ENCODE data around the gene PHF13.
"Not testable (repeated sequence)": the region's sequence is repeated elsewhere in the genome, so short reads cannot be mapped to it uniquely, and the experiment has no call there.

PHF13 gene

DNA sequence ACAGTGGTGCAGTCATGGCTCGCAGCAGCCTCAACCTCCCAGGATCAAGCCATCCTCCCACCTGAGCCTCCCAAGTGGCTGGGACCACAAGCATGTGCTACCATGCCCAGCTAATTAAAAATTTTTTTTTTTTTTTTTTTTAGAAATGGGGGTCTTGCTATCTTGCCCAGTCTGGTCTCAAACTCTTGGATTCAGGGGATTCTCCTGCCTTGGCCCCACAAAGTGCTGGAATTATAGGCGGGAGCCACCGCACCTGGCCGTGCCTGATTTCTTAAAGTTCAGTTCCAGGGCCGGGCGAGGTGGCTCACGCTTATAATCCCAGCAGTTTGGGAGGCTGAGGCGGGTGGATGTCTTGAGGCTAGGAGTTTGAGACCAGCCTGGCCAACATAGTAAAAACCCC, 17.5 kb downstream of the PHF13 start:
- no peak for DNase-seq

GRCh38 chr1:6632588-6633514, 19.3 kb downstream of the PHF13 start:
- no peak for DNase-seq

GRCh38 chr1:6634371-6635052, 21.0 kb downstream of the PHF13 start:
- DNase-seq = no peak

GRCh38 chr1:6635161-6635909, 21.8 kb downstream of the PHF13 start:
- DNase-seq = no peak

DNA sequence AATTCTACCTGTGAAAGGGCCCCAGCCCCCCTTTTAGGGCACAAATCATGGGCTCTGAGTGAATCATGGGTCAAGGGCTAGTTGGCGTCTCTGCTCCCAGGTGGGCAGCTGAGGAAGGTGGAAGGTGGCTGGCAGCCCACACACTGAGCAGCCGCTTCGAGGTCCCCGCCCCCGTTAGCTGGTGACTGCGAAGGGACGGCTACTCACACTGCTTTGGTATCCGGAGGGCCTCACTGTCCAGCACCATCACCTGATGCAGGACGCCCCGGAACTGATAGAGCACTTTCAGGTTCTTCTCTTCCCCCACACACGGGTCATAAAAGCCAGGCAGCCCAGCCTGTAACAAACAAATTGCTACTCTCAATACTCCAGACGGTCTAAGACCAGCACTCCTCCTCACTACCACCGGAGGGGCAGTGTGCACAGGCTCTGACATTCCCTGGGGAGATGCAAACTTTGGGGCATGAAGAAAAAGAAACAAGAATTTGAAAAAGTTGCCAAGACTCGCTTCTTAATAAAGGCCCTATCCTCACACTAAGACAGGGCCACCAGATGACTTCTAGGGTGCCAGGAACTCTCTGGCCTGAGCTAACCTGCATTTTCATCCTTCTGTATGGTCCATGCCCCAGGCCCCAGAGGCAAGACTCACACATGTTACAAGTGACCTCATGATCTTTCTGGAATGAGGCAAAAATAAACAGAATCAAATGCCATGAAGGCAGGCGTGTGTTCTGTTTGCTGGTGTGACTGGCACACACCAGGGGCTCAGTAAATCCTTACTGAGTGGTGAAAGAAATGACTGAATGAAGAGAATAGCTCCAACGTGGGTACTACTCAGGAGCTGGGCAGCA, 22.6 kb downstream of the PHF13 start:
- DNase-seq = no peak

- not testable (repeated sequence) for DNase-seq
Observed at GRCh38 chr1:6636778-6637177, 23.2 kb downstream of the PHF13 start.

DNA sequence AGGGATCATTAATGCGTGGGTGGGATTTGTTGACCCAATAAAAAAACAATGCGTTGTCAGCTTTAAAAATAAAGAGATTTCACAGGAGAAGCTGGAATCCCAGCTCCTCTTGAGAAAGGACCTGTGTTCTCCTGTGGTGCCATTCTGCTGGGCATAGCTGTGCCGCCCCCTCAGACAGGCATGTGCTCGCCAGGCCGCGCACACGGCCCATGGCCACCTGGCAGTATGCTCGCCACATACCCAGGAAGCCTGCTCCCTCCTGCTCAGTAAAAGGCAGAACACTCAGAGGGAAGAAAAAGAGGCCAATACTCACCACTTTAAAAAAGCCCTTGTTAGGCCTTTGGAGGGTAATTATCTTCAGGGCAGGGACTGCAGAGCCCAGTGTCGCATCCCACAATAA, 24.2 kb downstream of the PHF13 start:
- no peak for DNase-seq

GRCh38 chr1:6638226-6638625, 24.7 kb downstream of the PHF13 start:
- DNase-seq = no peak

GRCh38 chr1:6640867-6641266, 27.3 kb downstream of the PHF13 start:
- not testable (repeated sequence) for DNase-seq

GRCh38 chr1:6645018-6645417, 31.5 kb downstream of the PHF13 start:
- no peak for DNase-seq

DNA sequence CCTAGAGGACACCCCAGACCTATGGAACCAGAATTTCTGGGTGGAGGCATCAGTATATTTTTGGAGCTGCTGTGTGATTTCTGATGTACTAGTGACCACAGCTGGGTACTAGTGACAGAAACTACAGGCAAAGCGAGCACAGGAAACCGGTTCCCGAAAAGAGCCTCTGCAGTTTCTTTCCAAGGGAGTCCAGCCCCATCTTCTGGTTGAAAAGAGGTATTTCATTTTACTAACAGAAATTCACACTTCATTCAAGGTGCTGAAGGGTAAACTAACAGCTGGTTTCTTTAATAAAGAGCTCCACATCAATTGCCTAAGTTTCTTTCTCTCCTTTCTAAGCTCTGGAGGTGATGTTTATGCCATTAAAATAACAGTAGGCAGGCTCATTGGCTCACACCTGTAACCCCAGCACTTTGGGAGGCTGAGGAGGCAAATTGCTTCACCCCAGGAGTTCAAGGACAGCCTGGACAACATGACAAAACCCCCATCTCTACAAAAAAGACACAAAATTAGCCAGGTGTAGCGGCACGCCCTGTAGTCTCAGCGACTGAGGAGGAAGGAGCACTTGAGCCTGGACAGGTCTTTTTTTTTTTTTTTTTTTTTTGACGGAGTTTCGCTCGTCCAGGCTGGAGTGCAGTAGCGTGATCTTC, 33.1 kb downstream of the PHF13 start:
- DNase-seq = no peak

GRCh38 chr1:6648556-6648955, 35.0 kb downstream of the PHF13 start:
- DNase-seq = no peak

- no peak for DNase-seq
Observed at GRCh38 chr1:6651909-6652308, 38.4 kb downstream of the PHF13 start.

GRCh38 chr1:6652986-6653385, 39.5 kb downstream of the PHF13 start:
- no peak for DNase-seq

DNA sequence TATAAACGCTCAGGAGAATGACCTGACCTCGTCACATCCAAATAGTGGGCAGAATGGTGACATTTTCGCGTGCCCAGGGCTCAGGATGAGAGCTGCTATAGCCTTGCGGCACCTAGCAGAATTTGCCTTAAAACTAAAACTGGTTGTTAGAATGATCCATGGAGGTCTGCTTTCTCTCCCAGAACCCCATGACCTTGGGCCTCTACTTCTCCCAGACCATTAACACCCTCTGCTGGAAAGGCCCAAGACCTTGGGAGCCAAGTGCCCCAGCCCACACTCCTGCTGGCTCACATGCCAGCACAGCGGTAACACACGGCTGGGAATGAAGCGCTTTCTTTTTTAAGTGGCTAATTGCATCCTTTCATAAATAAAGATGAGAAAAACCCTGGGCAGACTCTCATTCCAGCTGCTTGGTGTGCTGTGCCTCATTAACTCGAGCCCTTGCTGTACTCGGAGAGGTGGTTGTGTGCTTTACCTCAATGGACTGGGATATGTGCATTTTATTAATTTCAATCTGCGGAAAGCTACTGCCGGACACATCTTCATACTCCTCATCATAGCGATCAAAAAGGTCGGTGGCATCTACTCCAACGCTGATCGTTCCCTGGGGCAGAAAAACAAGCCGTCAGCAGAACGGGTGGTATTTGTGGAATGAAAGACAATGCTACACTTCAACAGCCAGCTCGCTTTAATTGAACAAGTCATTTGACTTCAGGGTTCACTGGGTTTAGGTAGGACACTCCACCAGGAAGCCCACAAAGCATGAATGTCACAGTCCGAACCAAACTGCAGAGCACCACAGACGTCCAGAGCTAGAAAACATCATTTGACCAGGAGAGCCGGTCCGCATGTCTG, 40.1 kb downstream of the PHF13 start:
- DNase-seq = no peak

DNA sequence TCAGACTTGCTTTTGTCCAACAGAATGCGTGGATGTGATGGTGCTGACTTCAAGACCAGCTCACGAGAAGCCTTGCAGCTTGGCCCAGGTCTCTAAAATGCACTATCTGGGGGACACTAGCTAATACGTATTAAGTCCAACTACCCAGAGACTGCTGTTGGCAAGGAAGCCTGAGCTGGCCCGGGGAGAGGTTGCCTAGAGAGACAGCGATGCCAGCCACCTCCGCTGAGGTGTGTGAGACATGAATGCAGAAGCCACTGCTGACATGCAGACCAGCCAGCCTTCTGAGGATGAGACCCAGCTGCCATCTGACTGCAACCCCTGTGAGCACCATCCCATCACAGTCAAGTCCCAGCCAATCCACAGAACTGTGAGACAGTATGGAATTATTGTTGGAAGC, 43.6 kb downstream of the PHF13 start:
- no peak for DNase-seq

DNA sequence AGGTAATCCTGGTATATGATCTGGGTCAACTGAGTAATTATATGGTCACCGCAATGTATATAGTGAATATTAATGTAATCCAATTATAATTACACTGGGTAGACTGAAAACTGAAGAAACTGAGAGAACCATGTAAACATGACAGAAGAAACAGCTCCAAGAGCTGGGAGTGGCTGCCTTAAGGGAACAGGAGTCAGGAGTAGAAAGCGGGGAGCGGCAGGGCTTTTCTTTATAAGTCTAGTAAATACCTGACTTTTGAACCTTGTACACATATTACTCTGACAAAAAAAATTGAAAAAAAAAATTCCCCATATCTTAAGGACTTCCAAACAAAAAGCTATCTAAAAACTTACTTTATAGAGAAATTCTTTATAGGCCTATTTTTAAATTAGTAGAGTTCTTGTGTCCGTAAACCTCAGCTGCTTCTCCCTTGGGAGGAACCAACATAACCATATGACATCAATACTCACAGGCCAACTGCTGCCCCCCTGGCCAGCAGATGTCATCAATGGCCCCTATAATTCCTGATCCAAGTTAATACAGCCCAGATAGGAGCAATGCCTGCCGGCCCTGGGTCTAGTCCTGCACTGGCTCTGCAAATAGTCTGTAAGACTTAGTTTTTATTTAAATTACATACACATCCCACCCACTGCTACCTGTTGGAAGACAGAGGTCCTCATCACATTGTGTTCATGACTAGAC, 45.0 kb downstream of the PHF13 start:
- DNase-seq = no peak

DNA sequence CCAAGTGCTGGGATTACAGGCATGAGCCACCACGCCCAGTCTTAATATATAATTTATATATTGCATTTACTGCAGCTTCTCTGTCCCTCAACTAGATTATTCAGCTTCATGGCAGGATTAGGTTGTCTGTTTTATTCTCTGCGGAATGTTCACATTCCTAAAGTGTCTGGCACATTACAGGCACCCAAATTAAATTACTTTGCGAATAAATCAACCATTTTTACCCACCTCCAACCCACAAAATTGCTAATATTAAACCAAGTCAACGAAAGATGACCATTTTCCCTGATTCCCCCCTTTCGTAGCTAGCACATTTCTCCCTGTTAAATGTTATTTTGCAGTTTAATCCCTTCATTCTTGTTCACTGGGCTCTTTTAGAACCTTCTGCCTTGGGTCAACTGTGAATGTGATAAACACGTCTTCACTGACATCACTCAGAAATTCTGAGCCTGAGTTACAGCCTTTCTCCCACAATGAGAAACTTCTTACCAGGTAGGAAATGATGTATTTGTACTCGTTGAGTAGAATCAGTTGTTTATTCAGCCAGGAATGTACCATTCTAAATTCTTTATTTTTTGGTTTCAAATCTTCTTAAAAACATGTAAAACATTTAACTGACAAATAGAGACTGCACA, 47.0 kb downstream of the PHF13 start:
- no peak for DNase-seq

GRCh38 chr1:6662468-6662867, 48.9 kb downstream of the PHF13 start:
- DNase-seq = not testable (repeated sequence)

- DNase-seq = no peak
Observed at GRCh38 chr1:6666696-6667095, 53.2 kb downstream of the PHF13 start.
